ENCODE measurements around the gene MSRB2.

The MSRB2 gene

GRCh38 chr10:23094786-23095403 is 484 bp upstream of the MSRB2 start:
- Histone ChIP-seq H3K4me2 (ENCODE audit: low read length) (0 out of 2 replicates have a peak overlapping the region, but pooled peaks have one; percentile 26), H3K79me2 (ENCODE audit: control insufficient read depth, low read length) (peaks cover 18% of the 10 kb centered on the region), H3K36me3 (ENCODE audit: control insufficient read depth, low read length) (peaks cover 4% of the 10 kb centered on the region; the same call in 1 of the 2 replicates), H3K27ac (ENCODE audit: low read depth, low read length) (no peak overlapping the region), H3K4me3 (ENCODE audit: low read length) (no peak overlapping the region), H3K9me2 (replicated peaks; ENCODE audit: control insufficient read depth, low read length) (no peaks in the 10 kb centered on the region), H3K9me3 (ENCODE audit: control insufficient read depth, insufficient read depth, low read length) (no peaks in the 10 kb centered on the region), H4K20me1 (ENCODE audit: control insufficient read depth, insufficient read depth, low read depth, low read length) (peaks cover 3% of the 10 kb centered on the region; the same call in 1 of the 2 replicates), H3K4me1 (ENCODE audit: control insufficient read depth, low read length) (peaks cover 20% of the 10 kb centered on the region), H3F3A (ENCODE audit: control insufficient read depth, insufficient read depth) (no peaks in the 10 kb centered on the region), H3K27me3 (ENCODE audit: control insufficient read depth, low read length) (no peaks in the 10 kb centered on the region)
- no peak for TF ChIP-seq EZH2phosphoT487 (IDR thresholded peaks at IDR 0.05; ENCODE audit: borderline replicate concordance, low read length)
- no peak for TF ChIP-seq CTCF (IDR thresholded peaks at IDR 0.05; ENCODE audit: low read depth, low read length, poor library complexity, severe bottlenecking)

GRCh38 chr10:23095966-23096801 is 805 bp downstream of the MSRB2 start:
- peak overlapping the region; percentile 92 for H3K4me2 ChIP-seq (ENCODE audit: low read length)
- peaks cover 4% of the 10 kb centered on the region; the same call in 1 of the 2 replicates for H3K36me3 ChIP-seq (ENCODE audit: control insufficient read depth, low read length)
- H3K27ac ChIP-seq (ENCODE audit: low read depth, low read length) = peak overlapping the region; percentile 66
- H3K4me3 ChIP-seq (ENCODE audit: low read length) = peak overlapping the region; percentile 90
- TF ChIP-seq CTCF (IDR thresholded peaks at IDR 0.05; ENCODE audit: low read depth, low read length, poor library complexity, severe bottlenecking) = no peak
- no peaks in the 10 kb centered on the region for H3K9me2 ChIP-seq (replicated peaks; ENCODE audit: control insufficient read depth, low read length)
- peaks cover 18% of the 10 kb centered on the region for H3K79me2 ChIP-seq (ENCODE audit: control insufficient read depth, low read length)
- H3K27me3 ChIP-seq (ENCODE audit: control insufficient read depth, low read length) = no peaks in the 10 kb centered on the region
- peaks cover 29% of the 10 kb centered on the region for H3K4me1 ChIP-seq (ENCODE audit: control insufficient read depth, low read length)
- no peaks in the 10 kb centered on the region for H3F3A ChIP-seq (ENCODE audit: control insufficient read depth, insufficient read depth)
- H3K9me3 ChIP-seq (ENCODE audit: control insufficient read depth, insufficient read depth, low read length) = no peaks in the 10 kb centered on the region
- peaks cover 3% of the 10 kb centered on the region; the same call in 1 of the 2 replicates for H4K20me1 ChIP-seq (ENCODE audit: control insufficient read depth, insufficient read depth, low read depth, low read length)

GRCh38 chr10:23096802-23097549 is 1.6 kb downstream of the MSRB2 start:
- H4K20me1 ChIP-seq (ENCODE audit: control insufficient read depth, insufficient read depth, low read depth, low read length) = peaks cover 3% of the 10 kb centered on the region; the same call in 1 of the 2 replicates
- TF ChIP-seq CTCF (IDR thresholded peaks at IDR 0.05; ENCODE audit: low read depth, low read length, poor library complexity, severe bottlenecking) = no peak
- no peak for TF ChIP-seq EZH2phosphoT487 (IDR thresholded peaks at IDR 0.05; ENCODE audit: borderline replicate concordance, low read length)
- peaks cover 18% of the 10 kb centered on the region for H3K79me2 ChIP-seq (ENCODE audit: control insufficient read depth, low read length)
- peaks cover 4% of the 10 kb centered on the region; the same call in 1 of the 2 replicates for H3K36me3 ChIP-seq (ENCODE audit: control insufficient read depth, low read length)
- peak overlapping the region; percentile 90 for H3K4me3 ChIP-seq (ENCODE audit: low read length)
- H3K9me2 ChIP-seq (replicated peaks; ENCODE audit: control insufficient read depth, low read length) = no peaks in the 10 kb centered on the region
- no peaks in the 10 kb centered on the region for H3F3A ChIP-seq (ENCODE audit: control insufficient read depth, insufficient read depth)
- peaks cover 29% of the 10 kb centered on the region for H3K4me1 ChIP-seq (ENCODE audit: control insufficient read depth, low read length)
- no peaks in the 10 kb centered on the region for H3K9me3 ChIP-seq (ENCODE audit: control insufficient read depth, insufficient read depth, low read length)
- peak overlapping the region; percentile 92 for H3K4me2 ChIP-seq (ENCODE audit: low read length)
- no peaks in the 10 kb centered on the region for H3K27me3 ChIP-seq (ENCODE audit: control insufficient read depth, low read length)
- H3K27ac ChIP-seq (ENCODE audit: low read depth, low read length) = no peak overlapping the region
